ACC112 (cell line): Measurements from ENCODE around the gene POLR1C.
A peak's percentile ranks its signal among the peaks of the same experiment; 100 is the strongest.
"Not testable (repeated sequence)": the region's sequence is repeated elsewhere in the genome, so short reads cannot be mapped to it uniquely, and the experiment has no call there.

Experiments
- H2AFZ ChIP-seq: fragments of 200-600 bp; sonication (generic); one replicate; pipeline ENCODE4 v1.6.0; 2017; ENCODE audit warnings: antibody characterized with exemption, low read length; ENCODE audit not compliant: unreplicated experiment
- H3K27ac ChIP-seq: fragments of 200-600 bp; sonication (generic); 2 replicates; pipeline ENCODE4 v1.5.1; 2014; ENCODE audit warnings: low read depth, mild to moderate bottlenecking, antibody characterized with exemption, low read length, moderate library complexity
- H3K27me3 ChIP-seq: fragments of 200-600 bp; sonication (generic); 2 replicates; pipeline ENCODE4 v1.6.1; 2014; ENCODE audit warnings: mild to moderate bottlenecking, antibody characterized with exemption, low read length, moderate library complexity, mixed read lengths; ENCODE audit not compliant: insufficient read depth
- H3K36me3 ChIP-seq: fragments of 200-600 bp; sonication (generic); 2 replicates; pipeline ENCODE4 v1.6.1; 2016; ENCODE audit warnings: mild to moderate bottlenecking, antibody characterized with exemption, low read length, moderate library complexity, mixed read lengths; ENCODE audit not compliant: insufficient read depth
- H3K4me1 ChIP-seq: fragments of 200-600 bp; sonication (generic); one replicate; pipeline ENCODE4 v1.6.1; 2016; ENCODE audit warnings: low read length, mixed read lengths; ENCODE audit not compliant: insufficient read depth, unreplicated experiment, control insufficient read depth
- H3K4me3 ChIP-seq: fragments of 200-600 bp; sonication (generic); 2 replicates; pipeline ENCODE4 v1.5.1; 2014; ENCODE audit warnings: mild to moderate bottlenecking, low read depth, low read length
- H3K79me2 ChIP-seq: fragments of 200-600 bp; sonication (generic); one replicate; pipeline ENCODE4 v1.6.0; 2016; ENCODE audit warnings: low read length; ENCODE audit not compliant: control insufficient read depth, unreplicated experiment, insufficient read depth

Gene POLR1C, protein sequence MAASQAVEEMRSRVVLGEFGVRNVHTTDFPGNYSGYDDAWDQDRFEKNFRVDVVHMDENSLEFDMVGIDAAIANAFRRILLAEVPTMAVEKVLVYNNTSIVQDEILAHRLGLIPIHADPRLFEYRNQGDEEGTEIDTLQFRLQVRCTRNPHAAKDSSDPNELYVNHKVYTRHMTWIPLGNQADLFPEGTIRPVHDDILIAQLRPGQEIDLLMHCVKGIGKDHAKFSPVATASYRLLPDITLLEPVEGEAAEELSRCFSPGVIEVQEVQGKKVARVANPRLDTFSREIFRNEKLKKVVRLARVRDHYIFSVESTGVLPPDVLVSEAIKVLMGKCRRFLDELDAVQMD

DNA sequence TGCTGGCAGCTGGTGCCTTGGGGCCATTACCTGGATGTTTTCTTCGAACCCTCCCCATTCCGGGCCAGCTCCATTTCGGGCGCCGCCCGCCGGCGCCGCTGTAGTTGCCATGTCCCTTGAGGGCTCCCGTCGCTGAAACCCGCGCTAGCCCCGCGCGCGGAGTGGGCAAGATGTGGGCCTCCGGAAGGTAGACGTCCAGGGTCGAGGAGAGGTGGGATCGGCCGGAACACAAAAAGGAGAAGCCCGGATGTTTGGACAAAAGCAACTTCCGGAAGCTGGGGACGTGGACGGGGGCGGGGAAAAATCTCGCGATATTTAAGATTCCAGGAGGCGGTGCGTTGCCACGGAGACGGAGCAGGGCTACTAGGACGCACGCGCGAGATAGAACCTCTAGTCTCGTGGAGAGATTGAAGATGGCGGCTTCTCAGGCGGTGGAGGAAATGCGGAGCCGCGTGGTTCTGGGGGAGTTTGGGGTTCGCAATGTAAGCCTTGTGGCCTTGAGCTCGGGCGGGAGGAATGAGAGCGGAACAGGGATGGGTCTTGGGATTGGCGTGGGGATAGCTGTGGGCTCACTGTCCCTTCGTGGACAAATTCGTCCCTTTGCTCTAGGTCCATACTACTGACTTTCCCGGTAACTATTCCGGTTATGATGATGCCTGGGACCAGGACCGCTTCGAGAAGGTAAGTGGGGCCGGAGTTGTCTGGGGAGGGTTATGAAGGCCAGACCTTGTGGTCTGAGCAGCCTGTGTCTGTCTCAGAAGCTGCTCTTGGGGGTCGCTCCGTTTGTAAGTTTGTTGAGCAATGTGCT, at the start of gene POLR1C, which contains the start of gene YIPF3:
Gene POLR1C, plus strand, starts transcription at position 393 of the 808 bp plus-strand sequence. Its CDS starts 21 bp downstream, at position 414.
Gene YIPF3, minus strand, starts transcription at position 230 of the 808 bp plus-strand sequence. Its CDS starts 119 bp downstream, at position 111.
- Histone ChIP-seq H3K4me3 (peak within 1 kb of the TSS; percentile 91), H2AFZ (peak within 1 kb of the TSS; percentile 90), H3K27ac (peak within 1 kb of the TSS; percentile 63), H3K27me3 (no peaks in the 10 kb centered on the region), H3K79me2 (peaks cover 55% of the 10 kb centered on the region), H3K36me3 (peaks cover 36% of the 10 kb centered on the region), H3K4me1 (peaks cover 28% of the 10 kb centered on the region)

DNA sequence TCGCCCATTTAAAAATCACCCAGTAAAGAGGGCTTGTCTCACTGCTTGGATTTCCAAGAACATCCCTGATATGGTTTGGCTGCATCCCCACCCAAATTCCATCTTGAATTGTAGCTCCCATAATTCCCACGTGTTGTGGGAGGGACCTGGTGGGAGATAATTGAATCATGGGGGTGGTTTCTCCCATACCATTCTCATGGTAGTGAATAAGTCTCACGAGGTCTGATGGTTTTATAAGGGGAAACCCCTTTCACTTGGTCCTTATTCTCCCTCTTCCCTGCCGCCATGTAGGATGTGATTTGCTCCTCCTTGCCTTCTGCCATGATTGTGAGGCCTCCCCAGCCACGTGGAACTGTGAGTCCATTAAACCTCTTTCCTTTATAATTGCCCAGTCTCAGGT, 49.6 kb upstream of the POLR1C start:
- not testable (repeated sequence) for H3K27ac ChIP-seq, H3K27me3 ChIP-seq, H3K4me1 ChIP-seq, H3K4me3 ChIP-seq, H3K79me2 ChIP-seq, H2AFZ ChIP-seq, H3K36me3 ChIP-seq

DNA sequence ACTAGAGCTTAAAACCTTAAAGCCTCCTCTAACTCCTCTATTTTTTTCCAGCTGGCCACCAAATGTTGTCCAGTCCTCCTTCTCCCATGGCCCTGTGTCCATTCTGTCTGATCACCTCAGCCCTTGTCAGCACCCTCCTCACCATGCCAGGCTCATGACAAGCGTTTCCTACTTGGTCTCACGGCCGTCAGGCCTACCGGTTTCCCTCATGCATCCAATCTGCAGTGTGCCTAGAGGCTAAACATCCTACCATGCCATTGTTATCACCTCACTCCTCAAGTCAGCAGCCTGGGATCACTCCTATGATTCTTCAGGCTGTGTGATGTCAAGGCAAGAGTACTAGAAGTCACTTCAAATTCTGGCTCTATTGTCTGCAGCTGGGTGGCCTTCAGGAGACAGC, 49.1 kb upstream of the POLR1C start:
- Histone ChIP-seq H2AFZ (no peak overlapping the region), H3K27ac (no peak overlapping the region), H3K4me3 (no peak overlapping the region), H3K79me2 (no peaks in the 10 kb centered on the region), H3K4me1 (peaks cover 9% of the 10 kb centered on the region), H3K27me3 (peaks cover 4% of the 10 kb centered on the region; the same call in 1 of the 2 replicates), H3K36me3 (no peaks in the 10 kb centered on the region)

DNA sequence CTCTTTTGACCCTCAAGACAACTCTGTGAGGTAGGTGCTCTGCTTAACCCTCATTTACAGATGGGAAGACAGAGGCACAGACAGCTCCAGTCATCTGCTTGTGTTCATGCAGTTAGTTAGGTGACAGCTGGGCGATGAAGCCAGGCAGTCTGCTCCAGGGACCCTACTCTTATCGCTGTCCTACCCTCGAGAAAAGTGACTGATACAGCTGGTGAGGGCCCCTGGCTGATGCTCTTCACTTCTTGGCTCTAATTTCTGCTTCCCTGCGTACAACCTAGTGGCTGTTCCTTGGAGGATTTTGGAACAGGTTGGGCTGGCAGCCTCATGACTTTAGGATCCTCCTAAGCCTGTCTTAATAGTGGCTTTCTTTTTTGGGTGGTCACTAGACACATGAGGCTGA, 48.6 kb upstream of the POLR1C start:
- H3K79me2 ChIP-seq, result no peaks in the 10 kb centered on the region
- peaks cover under 1% of the 10 kb centered on the region; the same call in 1 of the 2 replicates for H3K27me3 ChIP-seq
- H3K27ac ChIP-seq, result no peak overlapping the region
- H3K4me3 ChIP-seq, result no peak overlapping the region
- H3K4me1 ChIP-seq, result peaks cover 9% of the 10 kb centered on the region
- H3K36me3 ChIP-seq, result no peaks in the 10 kb centered on the region
- no peak overlapping the region for H2AFZ ChIP-seq

DNA sequence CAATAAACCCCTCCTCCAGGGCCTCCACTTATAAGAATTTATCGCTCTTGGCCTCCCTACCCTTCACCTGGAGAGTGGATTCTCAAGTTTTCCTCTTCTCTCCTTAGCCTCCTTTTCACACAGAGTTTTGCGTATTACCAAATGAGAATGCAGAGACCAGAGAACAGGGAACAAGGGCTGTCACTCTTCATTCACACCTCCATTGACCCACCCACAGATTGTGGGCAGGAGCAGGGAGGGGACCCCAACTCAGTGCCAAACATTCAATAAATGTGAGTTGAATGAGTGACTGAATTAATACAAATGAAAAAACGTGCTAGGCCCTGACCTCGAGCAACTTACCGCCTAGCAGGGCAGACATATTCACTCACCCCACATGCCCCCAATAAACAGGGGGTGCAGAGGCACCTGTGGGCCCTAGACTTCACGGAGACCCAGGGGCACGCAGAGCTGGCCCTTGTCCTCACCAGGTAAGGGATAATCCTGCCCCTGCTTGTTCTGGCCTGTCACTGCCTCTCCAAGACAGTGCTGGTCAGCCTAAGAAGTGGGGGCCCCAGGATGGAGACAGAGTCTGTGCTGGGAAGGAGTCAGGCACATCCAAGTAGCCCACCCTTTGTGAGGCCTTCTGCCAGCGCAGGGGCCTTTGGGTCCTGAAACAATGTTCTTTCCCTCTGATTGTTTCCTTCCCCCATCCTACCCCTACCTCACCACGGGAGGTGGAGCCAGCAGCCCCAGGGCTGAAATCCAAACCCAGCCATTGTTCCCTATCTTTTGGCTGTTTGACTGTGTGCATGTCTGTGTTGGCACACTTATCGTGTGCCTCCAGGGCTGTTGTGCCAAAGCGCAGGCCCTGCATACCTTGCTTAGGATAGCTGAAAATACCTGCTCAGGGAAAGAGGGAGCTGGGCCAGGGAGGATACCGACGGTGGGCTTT, 47.9 kb upstream of the POLR1C start:
- Histone ChIP-seq H3K36me3 (no peaks in the 10 kb centered on the region), H2AFZ (no peak overlapping the region), H3K4me1 (peaks cover 9% of the 10 kb centered on the region), H3K79me2 (no peaks in the 10 kb centered on the region), H3K27ac (no peak overlapping the region), H3K4me3 (no peak overlapping the region), H3K27me3 (no peaks in the 10 kb centered on the region)

DNA sequence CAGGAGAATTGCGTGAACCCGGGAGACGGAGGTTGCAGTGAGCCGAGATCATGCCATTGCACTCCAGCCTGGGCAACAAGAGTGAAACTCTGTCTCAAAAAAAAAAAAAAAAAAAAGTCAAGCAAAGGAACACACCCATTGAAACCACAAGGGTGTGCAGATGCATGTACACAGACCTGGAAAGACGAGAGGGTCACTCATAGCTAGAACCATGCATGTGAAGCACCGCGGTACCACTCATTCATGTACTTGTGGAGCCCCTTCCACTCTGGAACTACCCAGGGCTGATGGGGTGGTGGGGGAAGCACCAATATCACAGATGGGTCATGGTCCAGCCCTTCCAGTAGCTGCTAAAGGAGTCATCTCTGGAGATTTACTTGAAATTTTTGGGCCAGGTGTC, 46.9 kb upstream of the POLR1C start:
- no peaks in the 10 kb centered on the region for H3K36me3 ChIP-seq
- no peaks in the 10 kb centered on the region for H3K27me3 ChIP-seq
- H3K79me2 ChIP-seq, result no peaks in the 10 kb centered on the region
- H3K4me3 ChIP-seq, result no peak overlapping the region
- peaks cover 9% of the 10 kb centered on the region for H3K4me1 ChIP-seq
- no peak overlapping the region for H3K27ac ChIP-seq
- H2AFZ ChIP-seq, result no peak overlapping the region

DNA sequence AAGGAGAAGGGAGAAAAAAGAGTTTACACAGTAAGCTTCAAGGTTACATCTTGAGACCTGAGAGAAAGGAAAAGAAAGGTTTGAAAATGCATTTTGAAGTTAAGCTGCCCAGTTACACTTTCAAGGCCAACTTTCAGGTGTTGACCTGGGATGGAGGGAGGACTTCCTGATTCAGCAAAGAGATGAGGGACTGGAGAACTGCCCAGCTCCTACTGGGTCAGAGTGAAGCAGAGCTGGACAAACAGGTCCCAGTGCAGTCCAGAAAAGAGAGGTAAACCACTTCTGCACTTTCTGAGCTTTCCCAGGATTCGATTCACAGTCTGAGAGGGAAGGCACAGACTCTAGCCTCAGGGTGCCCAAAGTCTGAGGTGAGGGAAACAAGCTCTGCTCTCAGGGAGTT, 45.5 kb upstream of the POLR1C start:
- no peaks in the 10 kb centered on the region for H3K27me3 ChIP-seq
- H3K79me2 ChIP-seq, result no peaks in the 10 kb centered on the region
- H2AFZ ChIP-seq, result no peak overlapping the region
- H3K27ac ChIP-seq, result no peak overlapping the region
- H3K4me1 ChIP-seq, result no peaks in the 10 kb centered on the region
- no peaks in the 10 kb centered on the region for H3K36me3 ChIP-seq
- no peak overlapping the region for H3K4me3 ChIP-seq

DNA sequence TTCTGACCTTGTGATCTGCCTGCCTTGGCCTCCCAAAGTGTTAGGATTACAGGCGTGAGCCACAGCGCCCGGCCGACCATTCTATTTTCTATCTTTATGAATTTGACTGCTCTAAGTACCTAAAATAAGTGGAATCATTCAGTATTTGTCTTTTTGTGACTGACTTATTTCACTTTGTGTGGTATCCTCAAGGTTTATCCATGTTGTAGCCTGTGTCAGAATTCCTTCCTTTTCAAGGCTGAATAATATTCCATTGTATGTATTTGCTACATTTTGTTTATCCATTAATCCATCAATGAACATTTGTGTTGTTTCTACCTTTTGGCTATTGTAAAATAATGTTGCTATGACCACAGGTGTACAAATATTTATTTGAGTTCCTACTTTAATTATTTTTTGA, 44.4 kb upstream of the POLR1C start:
- Histone ChIP-seq H3K27me3 (no peaks in the 10 kb centered on the region), H3K79me2 (no peaks in the 10 kb centered on the region), H2AFZ (no peak overlapping the region)

DNA sequence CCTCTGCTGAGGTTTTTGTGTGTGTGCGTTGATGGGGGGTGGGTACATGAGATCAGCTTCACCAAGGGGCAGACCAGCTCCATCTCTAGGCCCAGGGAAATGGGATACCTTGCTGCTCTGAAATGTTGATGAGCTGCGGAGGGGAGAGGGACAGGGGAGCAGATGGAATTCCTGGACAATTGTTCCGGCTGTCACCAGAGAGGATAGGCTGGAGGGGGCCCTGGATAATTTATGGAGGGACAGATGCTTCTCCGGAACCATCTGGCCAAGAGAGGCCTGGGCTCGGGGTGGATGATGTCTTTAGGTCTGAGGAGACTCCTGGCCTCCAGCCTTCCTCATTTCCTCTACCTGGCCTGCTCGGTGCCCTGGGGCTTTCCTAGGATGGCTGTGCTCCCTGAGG, 41.4 kb upstream of the POLR1C start:
- Histone ChIP-seq H2AFZ (no peak overlapping the region), H3K27me3 (no peaks in the 10 kb centered on the region), H3K4me3 (no peak overlapping the region), H3K36me3 (no peaks in the 10 kb centered on the region), H3K4me1 (peaks cover 10% of the 10 kb centered on the region), H3K27ac (no peak overlapping the region), H3K79me2 (peaks cover 27% of the 10 kb centered on the region)

More for the DNA sequence above, 44.4 kb upstream of the POLR1C start:
- no peaks in the 10 kb centered on the region for H3K36me3 ChIP-seq
- H3K27ac ChIP-seq, result no peak overlapping the region
- H3K4me3 ChIP-seq, result no peak overlapping the region
- H3K4me1 ChIP-seq, result no peaks in the 10 kb centered on the region

DNA sequence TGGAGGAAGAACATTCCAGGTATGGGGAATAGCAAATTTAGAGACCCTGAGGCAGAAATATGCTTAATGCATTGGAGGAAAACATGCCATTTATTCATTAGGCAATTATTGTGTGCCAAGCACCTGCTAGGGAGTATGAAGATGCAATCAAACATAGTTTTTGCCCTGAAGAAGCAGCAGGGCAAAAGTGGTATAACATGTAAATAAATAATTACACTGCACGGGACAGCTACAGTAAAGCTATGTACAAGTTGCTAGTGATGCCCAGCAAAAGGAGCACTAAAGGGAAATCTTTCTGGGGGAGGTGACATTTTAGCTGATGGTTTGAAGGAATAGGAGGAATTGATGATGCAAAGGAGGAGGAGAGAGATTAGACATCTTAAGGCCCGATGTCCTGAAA, 40.1 kb upstream of the POLR1C start:
- H2AFZ ChIP-seq, result peak overlapping the region; percentile 93
- H3K4me3 ChIP-seq, result peak overlapping the region; percentile 87
- no peaks in the 10 kb centered on the region for H3K27me3 ChIP-seq
- H3K36me3 ChIP-seq, result no peaks in the 10 kb centered on the region
- peak overlapping the region; percentile 7; the same call in 1 of the 2 replicates for H3K27ac ChIP-seq
- H3K4me1 ChIP-seq, result peaks cover 10% of the 10 kb centered on the region
- H3K79me2 ChIP-seq, result peaks cover 30% of the 10 kb centered on the region
